SU-DHL-6 (cell line): ENCODE measurements around the gene VPS13D.

Experiments
- H2AFZ ChIP-seq: fragments of 200-600 bp; sonication (generic); 2 replicates; pipeline ENCODE4 v1.6.1; 2014; ENCODE audit warnings: low read depth, mild to moderate bottlenecking, moderate library complexity, mixed read lengths, antibody characterized with exemption, low read length; ENCODE audit not compliant: severe bottlenecking
- H3F3A ChIP-seq: fragments of 200-600 bp; shearing (Covaris generic); 2 replicates; pipeline ENCODE4 v1.6.0; 2016; ENCODE audit warnings: antibody characterized with exemption, mild to moderate bottlenecking; ENCODE audit not compliant: insufficient read depth
- H3K27ac ChIP-seq: fragments of 200-600 bp; sonication (generic); 2 replicates; pipeline ENCODE4 v1.5.1; 2016; ENCODE audit warnings: low read depth, mild to moderate bottlenecking, low read length, moderate library complexity, mixed read lengths
- H3K27me3 ChIP-seq: fragments of 200-600 bp; sonication (generic), shearing (Covaris generic); 2 replicates; pipeline ENCODE4 v1.6.0; 2014; ENCODE audit warnings: mild to moderate bottlenecking, low read length
- H3K36me3 ChIP-seq: fragments of 200-600 bp; sonication (generic); 2 replicates; pipeline ENCODE4 v1.6.1; 2014; ENCODE audit warnings: mild to moderate bottlenecking, low read length, mixed read lengths
- H3K4me2 ChIP-seq: fragments of 300-600, 200-600 bp; shearing (Covaris generic), sonication (generic); 2 replicates; pipeline ENCODE4 v1.6.0; 2014; ENCODE audit warnings: low read length, low read depth, mild to moderate bottlenecking; ENCODE audit not compliant: poor library complexity, severe bottlenecking
- H3K4me3 ChIP-seq: fragments of 200-600 bp; sonication (generic); 2 replicates; pipeline ENCODE4 v1.5.1; 2014; ENCODE audit warnings: antibody characterized with exemption, low read length, mild to moderate bottlenecking, mixed read lengths; ENCODE audit not compliant: insufficient read depth, poor library complexity, severe bottlenecking
- H3K79me2 ChIP-seq: fragments of 200-600 bp; sonication (generic); 2 replicates; pipeline ENCODE4 v1.6.1; 2014; ENCODE audit warnings: mild to moderate bottlenecking, low read length, moderate library complexity; ENCODE audit not compliant: insufficient read depth
- H3K9ac ChIP-seq: fragments of 200-600 bp; sonication (generic); 2 replicates; pipeline ENCODE4 v1.7.0; 2014; ENCODE audit warnings: mild to moderate bottlenecking, low read length
- H3K9me2 ChIP-seq: fragments of 200-600 bp; sonication (generic); replicated peaks from 2 replicates; pipeline ENCODE4 v1.6.1; 2014; ENCODE audit warnings: low read length; ENCODE audit not compliant: insufficient read depth
- H3K9me3 ChIP-seq: fragments of 200-600 bp; sonication (generic); 2 replicates; pipeline ENCODE4 v1.6.1; 2014; ENCODE audit warnings: low read length, mixed read lengths; ENCODE audit not compliant: insufficient read depth
- H4K20me1 ChIP-seq: fragments of 200-600 bp; sonication (generic); 2 replicates; pipeline ENCODE4 v1.6.1; 2014; ENCODE audit warnings: low read depth, mild to moderate bottlenecking, antibody characterized with exemption, low read length, moderate library complexity, mixed read lengths
- EZH2phosphoT487 ChIP-seq: fragments of 200-600 bp; sonication (generic), shearing (Covaris generic); conservative IDR thresholded peaks from 2 replicates; pipeline ENCODE4 v1.6.1; 2018; ENCODE audit warnings: mild to moderate bottlenecking, antibody characterized with exemption, low read length, moderate library complexity, mixed read lengths
- TF ChIP-seq, protein P1 (sequence below): fragments of 200-600 bp; sonication (generic); IDR thresholded peaks from one replicate; pipeline ENCODE4 v1.5.1; 2017; ENCODE audit warnings: antibody characterized with exemption, mild to moderate bottlenecking, low read length, moderate library complexity; ENCODE audit not compliant: insufficient read depth, poor library complexity, severe bottlenecking

Gene VPS13D

DNA sequence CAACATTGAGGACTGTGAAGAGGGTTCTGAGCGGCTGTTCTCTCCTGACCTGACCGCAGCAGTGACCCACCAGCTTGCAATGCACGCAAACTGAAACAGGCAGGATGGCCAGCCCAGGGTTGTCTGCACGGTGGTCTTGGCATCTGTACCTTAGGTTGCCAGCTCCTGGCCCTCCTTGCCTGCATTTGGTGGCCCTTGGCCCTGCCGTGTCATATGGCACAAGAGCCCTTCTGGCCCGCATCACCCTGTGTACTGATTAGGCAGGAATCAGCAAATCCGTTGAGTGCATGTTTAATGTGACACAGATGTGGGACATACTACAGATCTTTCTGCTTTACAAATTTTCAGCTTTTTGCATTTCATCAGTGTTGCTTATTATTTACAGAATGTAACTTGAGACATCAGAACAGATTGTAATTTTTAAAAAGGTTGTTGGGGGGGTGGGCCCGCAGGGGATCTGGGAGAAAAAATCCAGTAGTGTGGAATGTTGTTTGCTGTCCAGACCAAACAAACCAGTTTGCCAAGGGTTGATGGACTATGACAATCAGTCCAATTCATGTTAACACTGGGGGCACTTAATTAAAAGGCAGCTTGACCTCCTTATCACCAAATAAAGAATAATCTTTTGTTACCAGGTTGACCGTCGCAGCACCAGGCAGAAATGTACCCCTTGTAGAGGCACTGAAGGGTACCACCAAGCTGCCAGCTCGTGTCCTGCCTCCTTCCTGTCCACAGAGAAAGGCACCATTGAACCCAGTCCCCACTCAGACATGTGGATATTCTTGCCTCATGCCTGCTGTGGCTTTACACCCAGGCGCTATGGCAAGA is 255.6 kb downstream of the VPS13D start:
- Histone ChIP-seq H3K79me2 (no peaks in the 10 kb centered on the region), H3K27me3 (no peaks in the 10 kb centered on the region), H3K36me3 (no peaks in the 10 kb centered on the region), H3K4me2 (no peak overlapping the region), H3F3A (no peaks in the 10 kb centered on the region), H3K27ac (no peak overlapping the region), H4K20me1 (no peaks in the 10 kb centered on the region), H3K9ac (no peak overlapping the region), H2AFZ (no peak overlapping the region), H3K9me2 (no peaks in the 10 kb centered on the region), H3K4me3 (no peak overlapping the region), H3K9me3 (no peaks in the 10 kb centered on the region)
- TF ChIP-seq, protein P1, sequence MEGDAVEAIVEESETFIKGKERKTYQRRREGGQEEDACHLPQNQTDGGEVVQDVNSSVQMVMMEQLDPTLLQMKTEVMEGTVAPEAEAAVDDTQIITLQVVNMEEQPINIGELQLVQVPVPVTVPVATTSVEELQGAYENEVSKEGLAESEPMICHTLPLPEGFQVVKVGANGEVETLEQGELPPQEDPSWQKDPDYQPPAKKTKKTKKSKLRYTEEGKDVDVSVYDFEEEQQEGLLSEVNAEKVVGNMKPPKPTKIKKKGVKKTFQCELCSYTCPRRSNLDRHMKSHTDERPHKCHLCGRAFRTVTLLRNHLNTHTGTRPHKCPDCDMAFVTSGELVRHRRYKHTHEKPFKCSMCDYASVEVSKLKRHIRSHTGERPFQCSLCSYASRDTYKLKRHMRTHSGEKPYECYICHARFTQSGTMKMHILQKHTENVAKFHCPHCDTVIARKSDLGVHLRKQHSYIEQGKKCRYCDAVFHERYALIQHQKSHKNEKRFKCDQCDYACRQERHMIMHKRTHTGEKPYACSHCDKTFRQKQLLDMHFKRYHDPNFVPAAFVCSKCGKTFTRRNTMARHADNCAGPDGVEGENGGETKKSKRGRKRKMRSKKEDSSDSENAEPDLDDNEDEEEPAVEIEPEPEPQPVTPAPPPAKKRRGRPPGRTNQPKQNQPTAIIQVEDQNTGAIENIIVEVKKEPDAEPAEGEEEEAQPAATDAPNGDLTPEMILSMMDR = no peak
- no peak for TF ChIP-seq EZH2phosphoT487

DNA sequence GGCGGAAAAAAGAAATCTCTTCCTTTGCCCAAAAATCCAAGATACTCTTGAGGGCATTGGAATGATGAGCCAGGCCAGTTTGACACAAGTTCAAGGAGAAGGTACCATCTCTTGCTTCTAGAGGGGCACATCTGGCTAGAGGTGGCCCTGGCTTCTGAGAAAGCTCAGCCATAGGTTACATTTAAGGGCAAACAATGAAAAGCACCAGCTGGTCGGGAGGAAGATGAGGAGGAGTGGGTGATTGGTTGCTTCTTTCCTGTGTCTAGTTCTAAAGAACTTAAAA is 256.2 kb downstream of the VPS13D start:
- Histone ChIP-seq H2AFZ (no peak overlapping the region), H3K9me3 (no peaks in the 10 kb centered on the region), H3F3A (no peaks in the 10 kb centered on the region), H3K9ac (no peak overlapping the region), H3K4me2 (no peak overlapping the region), H3K4me3 (no peak overlapping the region), H3K79me2 (no peaks in the 10 kb centered on the region), H3K36me3 (no peaks in the 10 kb centered on the region), H4K20me1 (no peaks in the 10 kb centered on the region), H3K27ac (no peak overlapping the region), H3K9me2 (no peaks in the 10 kb centered on the region), H3K27me3 (no peaks in the 10 kb centered on the region)
- TF ChIP-seq, protein P1 = no peak
- TF ChIP-seq EZH2phosphoT487 = no peak

DNA sequence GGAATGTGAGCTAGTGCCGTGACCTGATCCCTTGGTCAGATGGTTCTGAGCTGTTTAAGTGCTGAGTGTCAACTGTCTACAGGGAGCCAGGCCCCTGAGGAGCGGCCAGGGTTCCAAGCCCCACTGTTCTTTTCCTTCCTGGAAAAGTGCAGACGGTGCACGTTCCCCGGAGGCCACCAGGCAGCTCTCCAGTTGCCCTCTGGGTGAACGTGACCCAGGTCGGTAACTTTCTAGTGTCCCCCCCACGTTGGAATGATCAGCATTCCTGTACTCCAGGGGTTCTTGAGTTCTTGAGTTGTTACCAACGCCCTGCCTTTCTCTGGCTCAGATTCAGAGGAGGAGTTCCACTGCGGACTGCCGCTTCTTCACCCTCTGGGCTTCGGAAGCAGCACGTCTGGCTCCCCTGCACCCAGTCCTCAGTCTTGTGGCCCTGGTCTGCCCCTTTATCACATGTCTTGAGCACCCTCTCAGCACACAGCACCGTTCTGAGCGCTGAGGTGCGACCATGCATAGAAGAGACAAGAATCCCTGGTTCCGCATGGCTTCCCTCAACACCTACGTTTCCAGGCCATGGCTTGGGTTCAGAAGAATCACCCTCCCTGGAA is 256.7 kb downstream of the VPS13D start:
- TF ChIP-seq, protein P1 = no peak
- no peak for TF ChIP-seq EZH2phosphoT487
- Histone ChIP-seq H3K9me2 (no peaks in the 10 kb centered on the region), H3K9ac (no peak overlapping the region), H3F3A (no peaks in the 10 kb centered on the region), H2AFZ (no peak overlapping the region), H3K9me3 (no peaks in the 10 kb centered on the region), H3K4me2 (no peak overlapping the region), H3K36me3 (no peaks in the 10 kb centered on the region), H3K27ac (no peak overlapping the region), H4K20me1 (no peaks in the 10 kb centered on the region), H3K79me2 (no peaks in the 10 kb centered on the region), H3K4me3 (no peak overlapping the region), H3K27me3 (no peaks in the 10 kb centered on the region)
